ENCODE data around the gene ABCC1.
"Not testable (repeated sequence)": the region's sequence is repeated elsewhere in the genome, so short reads cannot be mapped to it uniquely, and the experiment has no call there.

Gene ABCC1

GRCh38 chr16:16150878-16151152 is 201.4 kb downstream of the ABCC1 start:
- TF ChIP-seq FOXM1 (IDR thresholded peaks at IDR 0.05; ENCODE audit: borderline replicate concordance) (no peak), ELF4 (IDR thresholded peaks at IDR 0.05) (no peak), SP1 (IDR thresholded peaks at IDR 0.05) (no peak), TARDBP (IDR thresholded peaks at IDR 0.05) (no peak), BHLHE40 (IDR thresholded peaks at IDR 0.05; ENCODE audit: borderline replicate concordance) (no peak), HDGF (IDR thresholded peaks at IDR 0.05; ENCODE audit: borderline replicate concordance) (no peak), FOXA1 (IDR thresholded peaks at IDR 0.05) (no peak), SUZ12 (IDR thresholded peaks at IDR 0.05) (no peak), ZNF384 (IDR thresholded peaks at IDR 0.05) (no peak), L3MBTL2 (conservative IDR thresholded peaks at IDR 0.05) (no peak), LEF1 (IDR thresholded peaks at IDR 0.05; ENCODE audit: borderline replicate concordance) (no peak), ARNT (IDR thresholded peaks at IDR 0.05) (no peak), CTBP1 (IDR thresholded peaks at IDR 0.05; ENCODE audit: borderline replicate concordance) (no peak), NFRKB (IDR thresholded peaks at IDR 0.05) (no peak), PKNOX1 (IDR thresholded peaks at IDR 0.05) (no peak), FOXK2 (IDR thresholded peaks at IDR 0.05) (no peak)

GRCh38 chr16:16151315-16151714 is 201.9 kb downstream of the ABCC1 start:
- DNase-seq (ENCODE audit: extremely low spot score): no peak
- TF ChIP-seq TARDBP (IDR thresholded peaks at IDR 0.05): no peak
- no peak for TF ChIP-seq CTBP1 (IDR thresholded peaks at IDR 0.05; ENCODE audit: borderline replicate concordance)
- TF ChIP-seq FOXK2 (IDR thresholded peaks at IDR 0.05): no peak
- no peak for TF ChIP-seq FOXM1 (IDR thresholded peaks at IDR 0.05; ENCODE audit: borderline replicate concordance)
- no peak for TF ChIP-seq HDGF (IDR thresholded peaks at IDR 0.05; ENCODE audit: borderline replicate concordance)
- POLR2A ChIA-PET: no interaction called here
- CTCF ChIA-PET: interaction anchor here (1.0 kb wide), 1 partner anchor 29 kb away, joined by 3 read pairs; no protein-coding TSS in a partner anchor

More at GRCh38 chr16:16150878-16151152, 201.4 kb downstream of the ABCC1 start:
- POLR2A ChIA-PET: no interaction called here
- CTCF ChIA-PET: no interaction called here
- no peak for DNase-seq (ENCODE audit: extremely low spot score)

GRCh38 chr16:16153000-16153399 is 203.6 kb downstream of the ABCC1 start:
- POLR2A ChIA-PET; CTCF ChIA-PET; DNase-seq (ENCODE audit: extremely low spot score): not testable (repeated sequence)

GRCh38 chr16:16154281-16154951 is 205.0 kb downstream of the ABCC1 start:
- TF ChIP-seq HDGF (IDR thresholded peaks at IDR 0.05; ENCODE audit: borderline replicate concordance) (no peak), FOXK2 (IDR thresholded peaks at IDR 0.05) (no peak), L3MBTL2 (conservative IDR thresholded peaks at IDR 0.05) (no peak), TARDBP (IDR thresholded peaks at IDR 0.05) (no peak), FOXA1 (IDR thresholded peaks at IDR 0.05) (no peak), ZNF384 (IDR thresholded peaks at IDR 0.05) (no peak), NFRKB (IDR thresholded peaks at IDR 0.05) (no peak), ELF4 (IDR thresholded peaks at IDR 0.05) (no peak), FOXM1 (IDR thresholded peaks at IDR 0.05; ENCODE audit: borderline replicate concordance) (no peak), BHLHE40 (IDR thresholded peaks at IDR 0.05; ENCODE audit: borderline replicate concordance) (no peak), CTBP1 (IDR thresholded peaks at IDR 0.05; ENCODE audit: borderline replicate concordance) (no peak), PKNOX1 (IDR thresholded peaks at IDR 0.05) (no peak), LEF1 (IDR thresholded peaks at IDR 0.05; ENCODE audit: borderline replicate concordance) (no peak), ARNT (IDR thresholded peaks at IDR 0.05) (no peak), SUZ12 (IDR thresholded peaks at IDR 0.05) (no peak), SP1 (IDR thresholded peaks at IDR 0.05) (no peak)
- no peak for DNase-seq (ENCODE audit: extremely low spot score)
- ChIA-PET POLR2A (no interaction called here), CTCF (no interaction called here)

GRCh38 chr16:16155234-16155633 is 205.8 kb downstream of the ABCC1 start:
- TF ChIP-seq SUZ12 (IDR thresholded peaks at IDR 0.05): no peak
- TF ChIP-seq ELF4 (IDR thresholded peaks at IDR 0.05): no peak
- no peak for TF ChIP-seq L3MBTL2 (conservative IDR thresholded peaks at IDR 0.05)
- TF ChIP-seq PKNOX1 (IDR thresholded peaks at IDR 0.05): no peak
- POLR2A ChIA-PET: no interaction called here
- CTCF ChIA-PET: no interaction called here
- DNase-seq (ENCODE audit: extremely low spot score): no peak

GRCh38 chr16:16157166-16157565 is 207.8 kb downstream of the ABCC1 start:
- CTCF ChIA-PET: interaction anchor here (0.6 kb wide), 1 partner anchor 283 kb away, joined by 4 read pairs; no protein-coding TSS in a partner anchor
- POLR2A ChIA-PET: no interaction called here
- DNase-seq (ENCODE audit: extremely low spot score): no peak

More at GRCh38 chr16:16157166-16157565, 207.8 kb downstream of the ABCC1 start:
- TF ChIP-seq CTBP1 (IDR thresholded peaks at IDR 0.05; ENCODE audit: borderline replicate concordance): no peak
- no peak for TF ChIP-seq FOXK2 (IDR thresholded peaks at IDR 0.05)
- TF ChIP-seq ELF4 (IDR thresholded peaks at IDR 0.05): no peak
- TF ChIP-seq FOXA1 (IDR thresholded peaks at IDR 0.05): no peak
- no peak for TF ChIP-seq SP1 (IDR thresholded peaks at IDR 0.05)
- no peak for TF ChIP-seq L3MBTL2 (conservative IDR thresholded peaks at IDR 0.05)
- no peak for TF ChIP-seq NFRKB (IDR thresholded peaks at IDR 0.05)
- TF ChIP-seq ARNT (IDR thresholded peaks at IDR 0.05): no peak
- TF ChIP-seq LEF1 (IDR thresholded peaks at IDR 0.05; ENCODE audit: borderline replicate concordance): no peak
- no peak for TF ChIP-seq FOXM1 (IDR thresholded peaks at IDR 0.05; ENCODE audit: borderline replicate concordance)

Measured in HEK293T (cell line).